Esophagus muscularis mucosa (tissue), 3 donors: ENCODE results near the gene TJP1.

ENCODE experiments used
- POLR2A ChIP-seq: fragments of 450-650 bp; IDR thresholded peaks from one replicate; pipeline ENCODE4 v1.6.1; 2017; ENCODE audit warnings: antibody characterized with exemption, moderate library complexity, mild to moderate bottlenecking, low read depth
- POLR2AphosphoS5 ChIP-seq, 2 donors: sonication (generic); formaldehyde crosslinking; IDR thresholded peaks; one replicate each; pipeline ENCODE4 v1.6.1; 2017; ENCODE audit warnings: antibody characterized with exemption in 2 of 2
- TF ChIP-seq, protein P1 (sequence below), 3 experiments: fragments of 200-600 bp in 2 of 3; fragments of 450-650 bp in 1 of 3; sonication (generic) in 2 of 3; IDR thresholded peaks; one replicate each; pipeline ENCODE4 v1.5.1; 2017 to 2019; ENCODE audit warnings: antibody characterized with exemption in 3 of 3, mild to moderate bottlenecking in 2 of 3, moderate library complexity in 1 of 3

GRCh38 chr15:29795610-29796009, 26.7 kb downstream of the TJP1 start:
- TF ChIP-seq, protein P1, sequence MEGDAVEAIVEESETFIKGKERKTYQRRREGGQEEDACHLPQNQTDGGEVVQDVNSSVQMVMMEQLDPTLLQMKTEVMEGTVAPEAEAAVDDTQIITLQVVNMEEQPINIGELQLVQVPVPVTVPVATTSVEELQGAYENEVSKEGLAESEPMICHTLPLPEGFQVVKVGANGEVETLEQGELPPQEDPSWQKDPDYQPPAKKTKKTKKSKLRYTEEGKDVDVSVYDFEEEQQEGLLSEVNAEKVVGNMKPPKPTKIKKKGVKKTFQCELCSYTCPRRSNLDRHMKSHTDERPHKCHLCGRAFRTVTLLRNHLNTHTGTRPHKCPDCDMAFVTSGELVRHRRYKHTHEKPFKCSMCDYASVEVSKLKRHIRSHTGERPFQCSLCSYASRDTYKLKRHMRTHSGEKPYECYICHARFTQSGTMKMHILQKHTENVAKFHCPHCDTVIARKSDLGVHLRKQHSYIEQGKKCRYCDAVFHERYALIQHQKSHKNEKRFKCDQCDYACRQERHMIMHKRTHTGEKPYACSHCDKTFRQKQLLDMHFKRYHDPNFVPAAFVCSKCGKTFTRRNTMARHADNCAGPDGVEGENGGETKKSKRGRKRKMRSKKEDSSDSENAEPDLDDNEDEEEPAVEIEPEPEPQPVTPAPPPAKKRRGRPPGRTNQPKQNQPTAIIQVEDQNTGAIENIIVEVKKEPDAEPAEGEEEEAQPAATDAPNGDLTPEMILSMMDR (IDR thresholded peaks at IDR 0.05): no peak
- TF ChIP-seq POLR2AphosphoS5 (IDR thresholded peaks at IDR 0.05) (no peak), POLR2A (no peak)
